CD4-positive, alpha-beta T cell treated with Interleukin-4 for 1 hour (primary cell): ENCODE measurements around the gene ULK4.
"Not testable (repeated sequence)": the region's sequence is repeated elsewhere in the genome, so short reads cannot be mapped to it uniquely, and the experiment has no call there.

Source experiments
- DNase-seq, 2 donors: peaks; one replicate each; pipeline ENCODE4 v3.0.0-alpha.2; 2020 to 2022

Gene ULK4

GRCh38 chr3:41956574-41956973 is 5.3 kb downstream of the ULK4 start:
- no peak for DNase-seq

DNA sequence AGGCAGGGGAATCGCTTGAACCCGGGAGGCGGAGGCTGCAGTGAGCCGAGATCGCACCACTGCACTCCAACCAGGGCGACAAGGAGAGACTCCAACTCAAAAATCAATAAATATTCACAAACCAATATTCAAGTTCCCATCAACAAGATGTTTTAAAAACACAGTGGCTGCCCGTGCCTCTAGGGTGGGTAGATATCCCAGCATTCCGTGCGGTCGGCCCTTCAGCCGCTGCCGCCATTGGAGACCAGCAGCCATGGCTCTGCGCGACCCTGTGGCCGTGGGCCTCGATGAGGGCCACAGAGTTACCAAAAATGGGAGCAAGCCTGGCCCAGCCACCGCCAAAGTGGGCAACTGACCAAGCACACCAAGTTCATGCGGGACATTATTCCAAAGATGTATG is 6.7 kb downstream of the ULK4 start:
- no peak for DNase-seq

GRCh38 chr3:41943311-41943843 is 18.5 kb downstream of the ULK4 start:
- no peak for DNase-seq

GRCh38 chr3:41940393-41940792 is 21.5 kb downstream of the ULK4 start:
- no peak for DNase-seq

- DNase-seq, result no peak
These were observed 25.5 kb downstream of the ULK4 start for GRCh38 chr3:41936384-41936783.

GRCh38 chr3:41933154-41933676 is 28.7 kb downstream of the ULK4 start:
- no peak for DNase-seq

DNA sequence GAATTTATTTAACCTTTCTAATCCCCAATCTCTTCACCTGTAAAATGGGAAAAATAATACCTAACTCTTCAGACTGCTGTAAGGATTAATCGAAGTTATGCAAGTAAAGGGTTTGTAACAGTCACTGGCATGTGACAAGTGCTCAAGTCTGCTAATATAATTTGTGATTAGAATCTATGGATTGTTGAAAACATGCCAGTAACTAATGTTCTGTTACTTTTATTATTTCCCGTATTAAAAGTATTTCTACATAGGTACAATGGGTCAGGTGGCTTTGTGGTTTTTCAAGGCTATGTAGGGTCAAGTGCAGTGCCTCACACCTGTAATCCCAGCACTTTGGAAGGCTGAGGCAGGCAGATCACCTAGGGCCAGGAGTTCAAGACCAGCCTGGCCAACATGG is 29.4 kb downstream of the ULK4 start:
- DNase-seq, result no peak

- DNase-seq, result no peak
These were observed 41.4 kb downstream of the ULK4 start for GRCh38 chr3:41920406-41920965.

- no peak for DNase-seq
These were observed 46.5 kb downstream of the ULK4 start for GRCh38 chr3:41915353-41915752.

DNA sequence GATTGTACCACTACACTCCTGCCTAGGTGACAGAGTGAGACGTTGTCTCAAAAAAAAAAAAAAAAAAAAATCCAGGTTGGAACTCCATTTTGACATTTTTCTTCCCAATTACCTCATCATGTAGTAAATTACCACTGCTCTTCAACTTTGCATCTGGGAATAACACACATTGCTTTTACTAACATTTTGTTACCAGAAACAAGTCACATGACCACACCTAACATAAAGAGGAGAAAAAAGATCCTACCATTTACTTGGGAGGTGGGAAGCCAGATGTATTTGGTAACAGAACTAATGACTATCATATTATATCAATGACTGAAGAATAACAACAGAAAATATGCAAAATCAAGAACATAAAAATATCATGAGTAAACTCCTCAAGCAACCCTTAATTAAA is 49.6 kb downstream of the ULK4 start:
- DNase-seq, result no peak

DNA sequence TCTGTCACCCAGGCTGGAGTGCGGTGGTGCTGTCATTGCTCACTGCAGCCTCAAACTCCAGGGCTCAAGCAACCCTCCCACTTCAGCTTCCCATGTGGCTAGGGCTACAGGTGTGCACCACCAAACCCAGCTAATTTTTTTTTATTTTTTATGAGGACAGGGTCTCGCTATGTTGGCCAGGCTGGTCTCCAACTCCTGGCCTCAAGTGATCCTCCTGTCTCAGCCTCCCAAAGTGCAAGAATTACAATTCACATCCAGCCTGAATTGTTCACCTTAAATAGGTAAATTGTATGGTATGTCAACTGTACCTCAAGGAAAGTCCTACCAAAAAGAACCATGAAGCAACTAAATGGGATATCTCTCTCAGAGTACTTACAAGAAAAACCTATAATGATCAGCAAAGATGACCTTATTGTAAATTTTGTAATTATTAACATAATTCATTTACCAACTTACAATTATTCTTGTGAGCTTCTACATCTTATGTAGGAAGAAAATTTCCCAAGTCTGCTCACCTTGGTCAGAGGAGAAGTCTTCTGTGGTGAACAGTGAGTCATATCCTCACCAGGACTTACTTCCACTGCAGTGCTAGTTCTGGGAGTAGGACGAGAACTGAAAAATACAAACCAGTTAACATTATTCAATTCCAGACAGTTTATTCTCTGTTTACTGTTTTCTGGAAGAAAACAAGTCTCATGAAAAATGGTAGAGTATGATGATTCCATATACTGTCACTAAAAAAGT is 54.4 kb downstream of the ULK4 start:
- no peak for DNase-seq

GRCh38 chr3:41900265-41900664 is 61.6 kb downstream of the ULK4 start:
- no peak for DNase-seq

GRCh38 chr3:41898631-41899030 is 63.3 kb downstream of the ULK4 start:
- no peak for DNase-seq

- peak in 1 of 2 donors; percentile 46 for DNase-seq
These were observed 67.9 kb downstream of the ULK4 start for GRCh38 chr3:41893977-41894376.

DNA sequence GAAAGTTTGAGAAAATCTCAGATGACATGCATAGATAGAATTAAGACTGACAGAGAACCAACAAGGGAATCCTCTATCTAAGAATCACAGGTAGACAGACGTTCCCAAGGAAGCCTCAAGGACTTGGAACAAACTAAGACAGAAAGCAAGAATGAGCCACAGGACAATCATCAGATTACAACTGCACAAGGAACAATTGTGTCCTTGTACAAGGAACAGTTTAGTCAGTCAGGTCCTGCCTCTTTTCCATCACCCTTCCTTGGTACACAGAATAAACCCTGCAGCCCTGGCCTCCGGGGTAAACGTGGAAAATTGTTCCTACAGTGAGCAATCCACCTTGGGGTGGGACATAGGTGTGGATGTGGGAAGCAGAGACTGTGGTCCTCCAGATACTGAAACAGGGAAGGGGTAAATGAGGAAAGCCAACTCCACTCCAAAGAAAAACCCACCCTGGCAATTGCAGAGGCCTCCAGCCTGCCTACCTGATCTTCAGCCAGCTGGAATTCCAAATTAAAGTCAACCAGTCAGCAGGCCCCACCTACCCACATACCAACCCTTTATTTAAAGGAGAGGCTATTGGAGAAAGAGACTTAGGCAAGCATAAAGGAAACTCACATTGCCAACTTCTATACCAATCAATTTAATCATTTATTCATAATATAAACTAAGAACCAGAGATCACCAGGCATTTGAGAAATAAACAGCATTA is 73.4 kb downstream of the ULK4 start:
- no peak for DNase-seq

DNA sequence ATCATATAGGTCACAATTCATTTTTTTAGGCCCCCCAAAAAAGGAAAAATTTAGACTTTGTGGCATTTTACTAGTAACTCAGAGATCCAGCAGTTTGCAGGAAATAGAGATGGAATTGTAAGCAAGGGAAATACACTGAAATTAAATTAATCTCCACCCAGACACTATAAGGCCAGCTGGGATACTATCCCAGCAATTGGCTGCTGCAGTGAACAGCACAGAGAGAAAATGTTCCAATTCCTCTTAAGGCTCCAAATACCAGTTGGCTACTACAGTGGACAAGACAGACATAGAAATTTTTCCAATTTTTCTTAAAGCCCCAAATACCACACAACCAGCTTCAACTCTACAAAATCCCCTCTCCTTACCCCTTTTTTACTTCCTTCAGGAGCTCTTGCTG is 78.9 kb downstream of the ULK4 start:
- no peak for DNase-seq

GRCh38 chr3:41881233-41881821 is 80.6 kb downstream of the ULK4 start:
- DNase-seq, result peak in 1 of 2 donors; percentile 63

GRCh38 chr3:41880387-41880786 is 81.5 kb downstream of the ULK4 start:
- DNase-seq, result no peak

- not testable (repeated sequence) for DNase-seq
These were observed 84.2 kb downstream of the ULK4 start for GRCh38 chr3:41877741-41878140.

DNA sequence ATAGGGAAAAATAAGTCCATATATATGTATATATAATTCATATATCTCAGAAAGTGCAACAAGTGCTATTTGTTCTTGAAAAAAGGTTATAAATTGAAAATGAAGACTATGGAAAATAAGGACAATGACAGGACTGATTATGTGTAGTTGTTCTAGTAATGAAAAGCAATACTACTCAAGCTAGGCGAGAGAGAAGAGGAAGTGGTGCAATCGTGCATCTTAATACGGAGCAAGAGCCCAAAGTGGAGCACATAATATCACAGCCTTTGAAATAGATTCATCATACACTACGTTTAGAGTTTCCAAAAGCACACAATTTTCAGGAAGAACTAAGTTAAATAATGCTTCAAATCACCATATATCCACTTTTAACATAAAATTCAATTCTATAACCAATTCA is 87.9 kb downstream of the ULK4 start:
- no peak for DNase-seq

DNA sequence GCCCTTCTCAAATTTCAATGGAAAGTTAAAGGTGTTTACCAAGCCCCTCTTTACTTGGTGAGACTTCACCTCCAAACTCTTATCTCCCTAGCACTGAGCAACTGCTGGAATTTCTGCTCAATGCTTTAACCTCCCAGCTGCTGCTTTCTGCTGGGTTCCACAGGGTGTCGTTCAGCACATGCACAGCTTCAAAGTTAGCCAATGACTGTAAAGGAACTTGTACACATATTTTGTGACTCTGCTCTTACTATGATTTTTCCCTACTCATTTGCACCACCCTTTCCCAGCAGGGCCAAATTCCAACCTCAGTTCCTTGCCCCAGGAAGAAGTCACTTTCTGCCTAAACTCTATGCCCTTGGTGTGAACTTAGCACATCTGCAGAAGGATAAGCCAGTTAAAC is 89.7 kb downstream of the ULK4 start:
- no peak for DNase-seq

GRCh38 chr3:41867533-41867932 is 94.4 kb downstream of the ULK4 start:
- DNase-seq, result no peak

DNA sequence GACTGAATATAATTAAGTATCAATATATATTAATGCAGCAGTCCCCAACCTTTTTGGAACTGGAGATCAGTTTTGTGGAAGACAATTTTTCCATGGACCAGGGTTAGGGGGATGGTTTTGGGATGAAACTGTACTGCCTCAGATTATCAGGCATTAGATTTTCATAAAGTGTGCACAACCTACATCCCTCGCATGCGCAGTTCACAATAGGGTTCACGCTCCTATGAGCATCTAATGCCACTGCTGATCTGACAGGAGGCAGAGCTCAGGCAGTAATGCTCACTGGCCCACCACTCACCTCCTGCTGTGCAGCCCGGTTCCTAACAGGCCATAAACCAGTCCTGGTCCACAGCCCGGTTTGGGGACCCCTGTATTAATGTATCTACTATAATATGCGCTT is 95.6 kb downstream of the ULK4 start:
- DNase-seq, result no peak
